GM12801 (cell line): ENCODE measurements around the gene BMPER.

Experiments used
- TF ChIP-seq, protein P1 (sequence below): IDR thresholded peaks from one replicate; pipeline ENCODE4 v1.5.1; 2011; ENCODE audit warnings: control low read depth; ENCODE audit not compliant: insufficient read length; ENCODE audit errors: extremely low read depth

The BMPER gene

DNA sequence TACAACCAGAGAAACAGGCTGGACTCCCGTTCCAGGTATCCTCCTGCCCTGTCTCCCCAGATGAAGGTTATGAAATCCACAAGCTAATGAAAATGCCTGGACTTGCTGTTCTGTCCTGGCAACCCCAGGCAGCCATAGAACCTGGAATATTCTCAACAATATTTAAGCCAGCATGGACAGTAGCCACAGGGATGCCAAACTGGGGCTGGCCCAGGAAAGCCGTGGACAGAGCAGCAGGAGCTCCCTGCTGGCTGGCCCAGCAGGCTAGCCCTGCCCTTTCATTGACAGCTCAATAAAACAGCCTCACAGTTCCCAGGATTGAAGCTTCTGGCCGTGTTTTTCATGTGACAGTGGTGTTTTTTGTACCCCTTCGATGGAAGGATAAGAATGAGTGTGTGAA lies 230.6 kb downstream of the BMPER start:
- TF ChIP-seq, protein P1, sequence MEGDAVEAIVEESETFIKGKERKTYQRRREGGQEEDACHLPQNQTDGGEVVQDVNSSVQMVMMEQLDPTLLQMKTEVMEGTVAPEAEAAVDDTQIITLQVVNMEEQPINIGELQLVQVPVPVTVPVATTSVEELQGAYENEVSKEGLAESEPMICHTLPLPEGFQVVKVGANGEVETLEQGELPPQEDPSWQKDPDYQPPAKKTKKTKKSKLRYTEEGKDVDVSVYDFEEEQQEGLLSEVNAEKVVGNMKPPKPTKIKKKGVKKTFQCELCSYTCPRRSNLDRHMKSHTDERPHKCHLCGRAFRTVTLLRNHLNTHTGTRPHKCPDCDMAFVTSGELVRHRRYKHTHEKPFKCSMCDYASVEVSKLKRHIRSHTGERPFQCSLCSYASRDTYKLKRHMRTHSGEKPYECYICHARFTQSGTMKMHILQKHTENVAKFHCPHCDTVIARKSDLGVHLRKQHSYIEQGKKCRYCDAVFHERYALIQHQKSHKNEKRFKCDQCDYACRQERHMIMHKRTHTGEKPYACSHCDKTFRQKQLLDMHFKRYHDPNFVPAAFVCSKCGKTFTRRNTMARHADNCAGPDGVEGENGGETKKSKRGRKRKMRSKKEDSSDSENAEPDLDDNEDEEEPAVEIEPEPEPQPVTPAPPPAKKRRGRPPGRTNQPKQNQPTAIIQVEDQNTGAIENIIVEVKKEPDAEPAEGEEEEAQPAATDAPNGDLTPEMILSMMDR: no peak

DNA sequence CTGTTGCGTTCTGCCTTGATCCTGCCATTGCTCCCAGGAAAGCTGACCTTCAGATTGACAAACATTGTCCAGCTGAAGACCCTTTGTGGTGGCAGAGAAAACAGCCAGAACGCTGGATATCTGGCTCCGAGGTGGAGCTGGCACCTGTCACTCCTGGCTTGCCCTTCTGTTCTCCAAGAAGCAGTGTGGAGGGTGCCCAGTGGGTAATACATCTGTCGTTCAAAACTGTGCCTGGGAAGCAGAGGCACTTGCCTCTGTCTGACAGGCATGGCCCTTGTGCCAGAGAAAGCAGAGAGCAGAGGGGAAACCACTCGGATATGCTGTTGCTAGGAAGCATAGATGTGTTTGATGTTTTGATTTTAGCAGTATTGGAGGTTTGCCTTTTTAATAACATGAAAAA lies 231.4 kb downstream of the BMPER start:
- TF ChIP-seq, protein P1: no peak

DNA sequence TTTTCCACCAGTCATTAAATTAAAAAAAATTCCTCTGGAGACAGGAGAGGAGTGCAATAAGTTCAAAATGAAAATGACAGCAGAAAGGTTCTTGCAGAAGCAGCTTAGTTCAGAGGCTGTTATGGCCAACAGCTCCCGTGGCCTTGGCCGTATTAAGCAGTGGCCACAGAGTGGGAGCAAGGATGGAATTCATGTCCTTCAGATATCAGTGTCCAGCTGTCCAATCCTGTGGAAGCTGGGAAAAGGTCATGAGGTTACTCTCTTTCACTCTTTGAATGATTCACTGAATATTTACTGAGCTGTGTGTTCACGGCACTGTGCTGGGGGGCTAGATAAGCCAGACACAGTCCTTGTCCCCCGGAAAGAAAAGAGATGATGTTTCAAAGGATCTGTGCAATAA lies 231.8 kb downstream of the BMPER start:
- TF ChIP-seq, protein P1: no peak

DNA sequence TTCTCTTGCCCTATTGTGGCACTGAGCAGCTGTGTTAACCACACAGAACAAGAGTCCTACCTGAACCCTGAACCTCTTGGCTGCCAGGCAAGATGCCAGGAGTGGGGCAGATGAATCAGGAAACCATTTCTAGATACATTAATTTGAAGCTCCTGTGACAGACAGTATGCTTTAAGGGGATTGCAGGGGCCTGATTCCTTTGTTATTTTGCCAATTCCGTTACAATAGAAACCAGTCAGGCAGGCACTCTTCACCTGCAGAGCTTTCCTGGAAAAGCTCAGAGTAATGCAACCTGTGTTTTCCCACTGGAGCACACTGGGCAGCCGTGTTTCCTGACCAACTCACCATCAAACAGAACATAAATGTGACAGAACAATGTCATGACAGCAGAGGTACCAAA lies 233.1 kb downstream of the BMPER start:
- TF ChIP-seq, protein P1: no peak

DNA sequence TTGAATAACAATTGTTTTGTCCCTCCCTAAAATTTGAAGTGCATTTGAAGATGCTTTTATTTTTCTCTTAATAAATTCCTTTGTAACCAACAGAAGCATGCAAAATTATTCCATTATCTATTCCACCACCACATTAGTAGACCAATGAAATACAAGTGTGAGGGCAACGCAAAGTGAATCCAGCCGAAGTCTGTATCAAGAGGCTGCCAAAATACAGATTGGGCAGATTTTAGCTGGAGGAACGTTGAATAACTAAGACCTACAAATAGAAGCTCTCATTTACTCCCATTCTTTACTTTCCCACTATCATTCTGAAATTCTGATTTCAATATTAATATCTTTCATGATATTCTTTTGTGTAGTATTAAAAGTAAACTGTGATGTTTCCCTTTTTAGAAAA lies 233.7 kb downstream of the BMPER start:
- TF ChIP-seq, protein P1: no peak

DNA sequence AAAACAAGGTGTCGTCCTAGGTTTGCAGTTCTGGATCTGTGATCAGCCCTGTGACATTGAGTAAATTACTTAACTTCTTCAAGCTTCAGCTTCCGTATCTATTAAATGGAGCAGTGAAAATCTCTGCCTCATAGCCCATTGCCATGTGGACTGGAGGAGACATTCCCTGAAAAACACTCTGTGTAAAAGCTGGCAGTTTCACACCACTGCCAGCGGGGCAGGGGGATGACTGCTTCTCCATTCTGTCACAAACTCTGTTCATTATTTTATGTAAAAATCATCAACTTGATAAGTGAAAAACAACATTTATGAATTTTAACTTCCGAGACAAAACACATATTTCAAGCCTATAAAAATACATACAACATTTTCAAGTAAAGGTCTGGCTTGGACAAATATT lies 234.7 kb downstream of the BMPER start:
- TF ChIP-seq, protein P1: no peak

DNA sequence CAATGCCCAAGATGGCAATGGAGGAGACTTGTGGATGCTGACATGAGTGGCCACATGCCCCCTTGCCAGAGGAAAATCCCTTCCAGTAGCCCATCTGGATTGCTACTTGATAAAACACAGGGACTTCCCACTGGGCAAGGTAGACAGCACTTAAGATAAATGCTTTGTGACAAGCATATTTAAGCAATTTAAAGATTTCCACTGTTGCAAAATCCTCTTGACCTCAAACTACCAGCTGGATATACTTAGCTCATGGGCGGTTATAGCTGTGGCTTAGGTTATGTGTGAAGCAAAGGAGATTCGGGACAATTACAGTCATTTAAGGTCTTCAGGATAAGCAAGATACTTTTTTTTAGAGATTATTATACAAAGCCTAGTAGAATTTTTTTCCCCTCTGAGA lies 238.1 kb downstream of the BMPER start:
- TF ChIP-seq, protein P1: no peak

DNA sequence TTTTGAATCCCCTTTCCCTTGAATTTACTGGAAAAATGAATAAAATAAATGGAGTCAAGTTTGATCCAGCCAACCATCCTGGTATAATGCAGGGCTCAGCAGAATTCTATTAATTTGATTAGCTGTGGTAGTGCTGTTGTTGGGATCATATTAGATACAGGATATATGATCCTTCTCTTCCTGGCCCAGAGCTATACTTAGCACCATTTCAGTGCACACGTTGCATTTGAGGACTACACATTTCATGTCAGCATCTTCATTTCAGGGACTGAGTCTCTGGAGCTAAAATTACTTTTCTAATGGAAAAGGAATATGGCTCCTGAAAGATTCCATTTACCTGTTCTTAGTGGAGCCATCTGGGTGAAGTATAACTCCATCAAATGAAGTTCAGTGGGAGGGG lies 240.3 kb downstream of the BMPER start:
- TF ChIP-seq, protein P1: no peak
